ENCODE data around the gene USP7. TPM values are rescaled to one million over a fixed set of nuclear protein-coding genes. Genes with fewer than 3 reads are reported as not detected.

USP7 gene
- total RNA-seq, 1 donor = 55.3 TPM

GRCh38 chr16:8869212-8869987, 94.3 kb downstream of the USP7 start:
- peak overlapping the region; percentile 62 for H3K4me3 ChIP-seq (ENCODE audit: low read depth, low read length)
- TF ChIP-seq CTCF (IDR thresholded peaks at IDR 0.05; ENCODE audit: insufficient read depth, low read length) = peak; percentile 4

GRCh38 chr16:8868416-8869211, 95.1 kb downstream of the USP7 start, which contains the start of gene CARHSP1:
Gene CARHSP1 (minus strand): TSS chr16:8869006. CDS start chr16:8859328, 9,678 bp downstream.
- TF ChIP-seq CTCF (IDR thresholded peaks at IDR 0.05; ENCODE audit: insufficient read depth, low read length) = no peak
- peak; percentile 80 for DNase-seq (ENCODE audit: low read depth)
- H3K4me3 ChIP-seq (ENCODE audit: low read depth, low read length) = peak within 1 kb of the TSS; percentile 72

More at GRCh38 chr16:8869212-8869987, 94.3 kb downstream of the USP7 start:
- no peak for DNase-seq (ENCODE audit: low read depth)

GRCh38 chr16:8867932-8868415, 95.7 kb downstream of the USP7 start:
- TF ChIP-seq CTCF (IDR thresholded peaks at IDR 0.05; ENCODE audit: insufficient read depth, low read length) = no peak
- no peak for DNase-seq (ENCODE audit: low read depth)
- H3K4me3 ChIP-seq (ENCODE audit: low read depth, low read length) = peak overlapping the region; percentile 72

- no peak for TF ChIP-seq CTCF (IDR thresholded peaks at IDR 0.05; ENCODE audit: insufficient read depth, low read length)
- peak overlapping the region; percentile 72 for H3K4me3 ChIP-seq (ENCODE audit: low read depth, low read length)
- DNase-seq (ENCODE audit: low read depth) = no peak
Measured at GRCh38 chr16:8867216-8867931, 96.3 kb downstream of the USP7 start.

- H3K4me3 ChIP-seq (ENCODE audit: low read depth, low read length) = peak overlapping the region; percentile 72
- TF ChIP-seq CTCF (IDR thresholded peaks at IDR 0.05; ENCODE audit: insufficient read depth, low read length) = no peak
- no peak for DNase-seq (ENCODE audit: low read depth)
Measured at GRCh38 chr16:8866884-8867215, 96.9 kb downstream of the USP7 start.

GRCh38 chr16:8866118-8866883, 97.4 kb downstream of the USP7 start:
- TF ChIP-seq CTCF (IDR thresholded peaks at IDR 0.05; ENCODE audit: insufficient read depth, low read length) = no peak
- peak overlapping the region; percentile 72 for H3K4me3 ChIP-seq (ENCODE audit: low read depth, low read length)
- peak; percentile 48 for DNase-seq (ENCODE audit: low read depth)
